ENCODE data around the gene TNRC6B.

The TNRC6B gene

DNA sequence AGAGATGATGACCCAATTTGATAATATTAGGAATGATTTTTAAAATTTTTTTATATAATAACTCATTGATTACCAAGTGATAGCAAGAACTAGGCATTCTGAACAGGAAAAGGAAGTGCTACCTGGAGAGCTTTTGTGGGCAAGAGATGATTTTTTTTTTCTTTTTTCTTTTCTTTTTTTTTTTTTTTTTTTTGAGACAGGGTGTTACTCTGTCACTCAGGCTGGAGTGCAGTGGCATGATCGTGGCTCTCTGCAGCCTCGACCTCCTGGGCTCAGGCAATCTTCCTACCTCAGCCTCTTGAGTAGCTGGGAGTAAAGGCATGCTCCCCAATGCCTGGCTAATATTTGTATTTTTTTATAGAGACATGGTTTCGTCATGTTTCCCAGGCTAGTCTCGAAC lies 40.4 kb downstream of the TNRC6B start:
- TF ChIP-seq EZH2 (IDR thresholded peaks at IDR 0.05; ENCODE audit: borderline replicate concordance, low read length) (no peak), CTCF (IDR thresholded peaks at IDR 0.05; ENCODE audit: low read length) (no peak)
- Histone ChIP-seq H3K27me3 (ENCODE audit: insufficient read depth, low read length) (no peaks in the 10 kb centered on the region), H2AFZ (ENCODE audit: low read length) (no peak overlapping the region), H4K20me1 (ENCODE audit: insufficient read depth, low read length) (no peaks in the 10 kb centered on the region), H3K4me3 (ENCODE audit: low read depth, low read length, poor library complexity, severe bottlenecking) (no peak overlapping the region), H3K4me1 (ENCODE audit: insufficient read depth, low read length, severe bottlenecking) (peaks cover 36% of the 10 kb centered on the region), H3K36me3 (ENCODE audit: insufficient read depth, low read length) (peaks cover 28% of the 10 kb centered on the region; the same call in 1 of the 2 replicates), H3K9me2 (ENCODE audit: low read depth, low read length) (no peaks in the 10 kb centered on the region), H3K79me2 (ENCODE audit: insufficient read depth, low read length) (peaks cover 85% of the 10 kb centered on the region), H3K9me3 (ENCODE audit: low read length) (no peaks in the 10 kb centered on the region), H3K9ac (ENCODE audit: low read length) (no peak overlapping the region), H3F3A (ENCODE audit: insufficient read depth, low read length) (no peaks in the 10 kb centered on the region), H3K27ac (ENCODE audit: low read depth, low read length, poor library complexity, severe bottlenecking) (no peak overlapping the region), H3K4me2 (ENCODE audit: low read length) (no peak overlapping the region)

DNA sequence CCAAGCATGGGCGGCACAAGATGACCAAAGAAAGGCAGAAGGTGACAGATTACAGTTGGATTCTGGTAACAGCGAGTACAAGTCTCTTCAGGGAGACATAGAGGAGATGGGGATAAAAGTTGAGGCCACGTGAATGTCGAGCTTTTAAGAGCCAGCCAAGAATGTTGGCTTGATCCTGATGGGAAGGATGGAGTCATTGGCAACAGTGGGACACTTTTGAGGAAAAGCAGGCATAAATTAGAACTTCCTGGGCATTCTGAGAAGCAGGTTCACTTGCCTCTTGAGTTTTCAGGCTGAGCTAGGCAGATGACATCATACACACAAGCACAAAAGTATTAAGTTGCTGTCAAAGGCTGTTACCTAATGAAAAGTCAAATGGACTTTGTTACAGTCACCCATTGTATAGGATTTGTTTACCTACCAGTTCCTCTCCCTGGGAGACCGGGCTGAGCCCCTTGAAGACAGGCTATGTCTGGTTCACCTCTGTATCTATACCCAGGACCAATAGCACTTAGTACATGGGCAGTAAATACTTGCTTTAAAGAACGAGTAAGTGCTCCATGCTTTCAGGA lies 41.1 kb downstream of the TNRC6B start:
- Histone ChIP-seq H3K9me2 (ENCODE audit: low read depth, low read length) (no peaks in the 10 kb centered on the region), H4K20me1 (ENCODE audit: insufficient read depth, low read length) (no peaks in the 10 kb centered on the region), H3K9ac (ENCODE audit: low read length) (no peak overlapping the region), H3F3A (ENCODE audit: insufficient read depth, low read length) (no peaks in the 10 kb centered on the region), H3K79me2 (ENCODE audit: insufficient read depth, low read length) (peaks cover 85% of the 10 kb centered on the region), H3K4me3 (ENCODE audit: low read depth, low read length, poor library complexity, severe bottlenecking) (no peak overlapping the region), H2AFZ (ENCODE audit: low read length) (no peak overlapping the region), H3K36me3 (ENCODE audit: insufficient read depth, low read length) (peaks cover 23% of the 10 kb centered on the region; the same call in 1 of the 2 replicates), H3K27me3 (ENCODE audit: insufficient read depth, low read length) (no peaks in the 10 kb centered on the region), H3K4me2 (ENCODE audit: low read length) (no peak overlapping the region), H3K4me1 (ENCODE audit: insufficient read depth, low read length, severe bottlenecking) (peaks cover 31% of the 10 kb centered on the region), H3K9me3 (ENCODE audit: low read length) (no peaks in the 10 kb centered on the region), H3K27ac (ENCODE audit: low read depth, low read length, poor library complexity, severe bottlenecking) (no peak overlapping the region)
- TF ChIP-seq EZH2 (IDR thresholded peaks at IDR 0.05; ENCODE audit: borderline replicate concordance, low read length) = no peak
- TF ChIP-seq CTCF (IDR thresholded peaks at IDR 0.05; ENCODE audit: low read length) = no peak

- no peak for TF ChIP-seq CTCF (IDR thresholded peaks at IDR 0.05; ENCODE audit: low read length)
- no peak for TF ChIP-seq EZH2 (IDR thresholded peaks at IDR 0.05; ENCODE audit: borderline replicate concordance, low read length)
- Histone ChIP-seq H3K79me2 (ENCODE audit: insufficient read depth, low read length) (peaks cover 91% of the 10 kb centered on the region), H3K4me2 (ENCODE audit: low read length) (no peak overlapping the region), H3K9me3 (ENCODE audit: low read length) (no peaks in the 10 kb centered on the region), H2AFZ (ENCODE audit: low read length) (no peak overlapping the region), H3K9ac (ENCODE audit: low read length) (no peak overlapping the region), H3K36me3 (ENCODE audit: insufficient read depth, low read length) (peaks cover 19% of the 10 kb centered on the region; the same call in 1 of the 2 replicates), H3K27ac (ENCODE audit: low read depth, low read length, poor library complexity, severe bottlenecking) (no peak overlapping the region), H3K27me3 (ENCODE audit: insufficient read depth, low read length) (no peaks in the 10 kb centered on the region), H3K4me3 (ENCODE audit: low read depth, low read length, poor library complexity, severe bottlenecking) (no peak overlapping the region), H3F3A (ENCODE audit: insufficient read depth, low read length) (no peaks in the 10 kb centered on the region), H3K4me1 (ENCODE audit: insufficient read depth, low read length, severe bottlenecking) (peaks cover 20% of the 10 kb centered on the region), H3K9me2 (ENCODE audit: low read depth, low read length) (no peaks in the 10 kb centered on the region), H4K20me1 (ENCODE audit: insufficient read depth, low read length) (no peaks in the 10 kb centered on the region)
These were observed 42.8 kb downstream of the TNRC6B start for GRCh38 chr22:40220316-40221054.

Measured in OCI-LY1 (cell line).